Putamen (tissue), 1 donor: ENCODE results near the gene FAM83E.
"Not testable (repeated sequence)": the region's sequence is repeated elsewhere in the genome, so short reads cannot be mapped to it uniquely, and the experiment has no call there.

Source experiments
- DNase-seq: peaks from one replicate; pipeline ENCODE4 v3.0.0-alpha.2; 2016; ENCODE audit warnings: low spot score

FAM83E gene

DNA sequence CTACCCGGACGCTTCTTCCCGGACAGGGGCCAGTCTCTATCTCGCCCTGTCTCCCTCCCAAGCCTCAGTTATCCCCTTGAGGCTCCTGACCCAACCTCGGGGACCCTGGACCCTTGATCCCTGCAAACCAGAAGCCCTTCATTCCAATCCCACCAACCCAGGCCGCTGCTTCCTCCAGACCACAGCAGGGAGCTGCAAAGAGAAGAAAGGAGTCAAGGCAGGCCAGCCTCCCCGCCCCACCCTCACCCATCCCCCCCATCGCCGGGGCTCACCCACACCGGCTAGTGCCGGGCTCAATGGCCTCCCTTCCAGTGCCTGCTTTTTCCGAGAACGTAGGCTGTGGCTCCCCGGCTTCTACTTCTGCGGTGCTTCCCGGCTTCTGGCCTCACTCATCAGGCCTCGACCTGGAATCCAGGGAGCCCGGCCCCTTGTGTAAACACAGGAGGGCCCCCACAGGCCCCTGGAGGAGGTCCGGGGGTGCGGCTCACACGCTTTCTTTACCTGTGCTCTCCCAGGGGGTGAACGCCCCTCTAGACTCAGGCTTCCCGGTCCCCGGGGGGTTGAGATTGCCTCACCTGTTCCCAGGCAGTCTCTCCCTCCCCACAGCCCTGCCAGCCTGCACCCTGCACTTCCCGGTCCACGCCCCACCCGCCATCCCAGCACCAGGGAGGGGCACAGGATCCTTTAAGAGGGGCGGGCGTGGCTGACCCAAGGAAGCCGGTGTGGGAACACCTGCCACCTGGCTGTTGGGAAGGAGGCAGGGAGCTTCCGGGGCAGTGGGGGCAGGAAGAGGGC, at the start of gene FAM83E:
FAM83E (minus strand) TSS at position 641 of the 795 bp plus-strand sequence. CDS start 1,704 bp downstream, outside the sequence.
- no peak for DNase-seq

- no peak for DNase-seq
These were observed 49.6 kb upstream of the FAM83E start for GRCh38 chr19:48664476-48664875.

DNA sequence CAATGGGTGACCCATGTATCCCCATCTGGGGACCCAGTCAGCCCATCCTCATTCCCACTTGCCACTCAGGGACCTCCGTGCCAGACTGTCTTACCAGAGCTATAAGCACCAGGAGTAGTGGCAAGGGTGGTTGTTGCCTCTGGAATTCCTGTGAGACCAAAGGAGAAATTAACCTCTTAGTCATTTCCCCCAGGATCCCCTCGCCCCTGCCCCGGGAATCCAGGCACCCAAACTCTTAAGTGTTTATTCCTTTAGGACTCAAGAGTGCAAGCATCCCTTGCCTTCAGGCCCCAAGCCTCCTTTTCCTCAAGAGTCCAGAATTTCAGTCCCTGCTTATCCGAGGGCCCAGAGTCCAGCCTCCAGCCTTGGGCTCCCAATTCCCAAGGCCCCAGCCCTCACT, 48.8 kb upstream of the FAM83E start:
- DNase-seq = no peak

GRCh38 chr19:48661711-48662090, 46.8 kb upstream of the FAM83E start:
- no peak for DNase-seq

GRCh38 chr19:48660852-48661710, 46.2 kb upstream of the FAM83E start:
- DNase-seq = peak; percentile 83

- no peak for DNase-seq
These were observed 44.9 kb upstream of the FAM83E start for GRCh38 chr19:48659768-48660167.

GRCh38 chr19:48658483-48658882, 43.6 kb upstream of the FAM83E start:
- DNase-seq = no peak

- DNase-seq = not testable (repeated sequence)
These were observed 43.0 kb upstream of the FAM83E start for GRCh38 chr19:48657828-48658227.

DNA sequence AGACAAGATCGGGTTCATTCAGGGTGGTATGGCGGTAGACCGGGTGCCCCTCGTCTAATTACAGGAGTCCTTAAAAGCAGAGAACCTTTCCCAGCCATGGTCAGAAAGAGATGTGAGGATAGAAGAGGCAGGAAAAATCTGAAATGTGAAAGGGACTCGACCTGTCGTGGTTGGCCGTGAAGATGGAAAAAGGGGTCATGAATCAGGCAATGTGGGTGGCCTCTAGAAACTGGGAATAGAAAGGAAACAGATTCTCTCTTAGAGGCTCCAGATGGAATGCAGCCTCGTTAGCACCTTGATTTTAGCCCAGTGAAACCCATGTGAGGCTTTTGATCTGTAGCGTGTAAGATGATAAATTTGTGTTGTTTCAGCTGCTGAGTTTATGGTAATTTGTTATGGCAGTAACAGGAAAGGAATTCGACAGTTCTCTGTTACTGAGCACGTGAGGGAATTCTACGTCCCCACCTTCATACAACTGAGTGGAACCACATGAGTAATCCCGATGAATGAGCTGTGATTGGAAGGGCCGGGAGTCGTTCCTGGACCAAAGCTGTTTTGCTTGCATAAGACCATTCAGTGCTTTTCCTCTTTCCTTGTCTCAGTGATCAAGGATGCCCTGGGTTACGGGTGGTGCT, 42.1 kb upstream of the FAM83E start:
- no peak for DNase-seq

DNA sequence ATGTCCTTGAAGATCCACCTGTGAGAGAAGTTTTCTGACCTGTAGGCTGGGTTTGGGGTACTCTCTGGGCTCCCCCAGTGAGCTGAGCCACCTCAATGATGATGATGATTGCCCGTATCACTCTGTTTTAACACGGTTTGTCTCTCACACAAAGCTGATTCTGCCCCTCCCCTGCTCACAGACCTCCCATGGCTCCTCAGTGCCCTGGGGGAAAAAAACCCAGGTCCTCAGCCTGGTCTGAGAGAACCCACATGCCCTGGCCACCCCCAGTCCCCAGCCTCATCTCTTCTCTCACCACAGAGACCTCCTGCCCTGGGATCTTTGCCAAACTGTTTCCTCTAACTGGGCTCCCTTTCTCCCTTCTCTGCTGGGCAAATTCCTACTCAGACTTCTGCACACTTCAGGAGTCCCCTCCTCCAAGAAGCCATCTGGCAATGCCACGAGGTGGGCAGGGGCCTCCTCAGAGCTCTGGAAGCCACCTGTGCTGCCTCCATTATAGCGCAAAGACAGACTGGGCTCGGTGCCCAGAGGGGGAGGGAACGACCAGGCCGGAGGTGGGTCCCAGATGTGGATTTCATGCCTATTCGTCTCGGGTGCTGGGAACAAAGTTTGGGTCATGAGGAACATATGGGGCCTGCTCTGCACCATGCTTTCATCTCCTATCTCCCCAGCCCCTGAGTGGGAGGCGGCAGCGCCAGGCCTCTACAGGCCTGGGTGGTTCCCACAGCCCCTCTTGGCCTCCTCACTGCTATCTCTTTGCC, 39.6 kb upstream of the FAM83E start:
- no peak for DNase-seq

GRCh38 chr19:48651683-48652048, 36.8 kb upstream of the FAM83E start:
- no peak for DNase-seq

DNA sequence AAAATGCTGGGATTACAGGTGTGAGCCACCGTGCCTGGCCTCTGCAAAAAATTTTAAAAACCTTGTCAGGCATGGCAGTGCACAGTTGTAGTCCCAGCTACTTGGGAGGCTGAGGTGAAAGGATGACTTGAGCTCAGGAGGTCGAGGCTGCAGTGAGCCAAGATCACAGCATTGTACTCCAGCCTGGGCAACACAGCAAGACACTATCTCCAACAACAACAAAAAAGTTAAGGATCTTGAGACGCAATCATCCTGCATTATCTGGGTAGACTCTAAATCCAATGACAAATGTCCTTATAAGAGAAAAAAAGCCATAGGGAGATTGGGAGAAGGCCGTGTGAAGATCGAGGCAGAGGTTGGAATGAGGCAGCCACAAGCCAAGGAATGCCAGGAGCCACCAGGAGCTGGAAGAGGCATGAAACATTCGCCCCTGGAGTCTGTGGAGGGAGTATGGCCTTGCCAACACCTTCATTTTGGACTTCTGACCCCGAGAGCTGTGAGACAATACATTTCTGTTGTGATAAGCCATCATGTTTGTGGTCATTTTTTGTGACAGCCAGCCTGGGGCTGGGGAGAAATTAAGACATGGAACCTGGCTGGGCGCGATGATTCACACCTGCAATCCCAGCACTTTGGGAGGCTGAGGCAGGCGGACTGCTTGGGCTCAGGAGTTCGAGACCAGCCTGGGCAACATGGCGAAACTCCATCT, 36.3 kb upstream of the FAM83E start:
- DNase-seq = no peak

- DNase-seq = no peak
These were observed 33.3 kb upstream of the FAM83E start for GRCh38 chr19:48648134-48648533.

DNA sequence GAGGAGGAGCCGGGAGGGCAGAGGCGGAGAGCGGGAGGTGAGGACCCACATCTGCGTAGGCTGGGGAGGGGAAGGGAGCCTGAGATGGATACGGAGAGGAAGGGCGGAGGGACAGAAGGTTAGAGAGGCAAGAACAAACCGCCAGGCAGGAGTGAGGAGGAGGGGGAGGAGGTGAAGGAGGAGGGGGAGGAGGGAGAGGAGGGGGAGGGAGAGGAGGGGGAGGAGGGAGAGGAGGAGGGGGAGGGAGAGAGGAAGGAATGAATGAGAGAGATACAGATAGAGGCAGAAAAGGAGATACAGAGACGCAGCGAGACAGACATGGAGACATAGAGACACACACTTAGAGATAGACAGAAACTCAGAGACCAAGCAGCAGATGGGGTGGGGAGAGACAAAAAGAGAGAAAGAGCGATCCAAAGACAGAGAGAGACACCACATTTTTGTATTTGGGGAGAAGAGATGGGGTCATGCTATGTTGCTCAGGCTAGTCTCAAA, 31.9 kb upstream of the FAM83E start:
- DNase-seq = no peak

GRCh38 chr19:48646001-48646721, 31.3 kb upstream of the FAM83E start, which contains the start of gene CA11:
Gene CA11, minus strand, starts transcription at chr19:48646187. Its CDS starts 555 bp downstream, at chr19:48645632.
- peak; percentile 91 for DNase-seq

- DNase-seq = no peak
These were observed 30.7 kb upstream of the FAM83E start for GRCh38 chr19:48645620-48646000.

- peak; percentile 87 for DNase-seq
These were observed 30.2 kb upstream of the FAM83E start for GRCh38 chr19:48644839-48645619.

DNA sequence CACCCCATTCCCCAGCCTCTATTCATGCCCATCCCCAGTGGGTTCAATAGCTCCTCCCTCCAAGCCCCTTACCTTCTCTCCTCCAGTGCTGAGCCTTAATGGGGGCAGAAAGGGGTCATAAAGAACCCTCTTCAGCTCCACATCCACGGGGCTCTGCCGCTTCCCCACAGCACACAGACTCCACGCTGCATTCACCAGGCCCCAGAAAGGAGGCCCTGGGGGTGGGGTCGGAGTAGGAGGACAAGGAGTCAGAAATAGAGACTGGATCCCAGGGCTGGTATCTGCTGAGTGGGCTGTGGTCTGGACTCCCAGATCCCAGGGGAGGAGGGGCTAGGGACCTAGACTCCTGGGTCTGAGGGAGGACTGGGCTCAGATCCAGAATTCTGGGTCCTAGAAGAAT, 29.5 kb upstream of the FAM83E start:
- no peak for DNase-seq

DNA sequence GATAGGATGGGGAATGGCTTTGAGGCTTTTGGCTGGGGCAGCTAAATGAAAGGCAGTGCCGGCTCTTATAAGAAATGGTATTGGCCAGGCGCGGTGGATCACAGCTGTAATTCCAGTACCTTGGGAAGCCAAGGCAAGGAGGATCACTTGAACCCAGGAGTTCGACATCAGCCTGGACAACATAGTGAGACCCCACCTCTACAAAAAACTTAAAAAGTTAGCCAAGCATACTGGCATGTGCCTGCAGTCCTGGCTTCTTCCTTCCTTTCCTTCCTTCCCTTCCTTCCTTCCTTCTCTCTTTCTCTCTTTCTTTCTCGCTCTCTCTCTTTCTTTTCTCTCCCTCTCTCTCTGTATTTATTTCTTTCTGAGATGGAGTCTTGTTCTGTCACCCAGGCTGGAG, 28.0 kb upstream of the FAM83E start:
- DNase-seq = no peak

DNA sequence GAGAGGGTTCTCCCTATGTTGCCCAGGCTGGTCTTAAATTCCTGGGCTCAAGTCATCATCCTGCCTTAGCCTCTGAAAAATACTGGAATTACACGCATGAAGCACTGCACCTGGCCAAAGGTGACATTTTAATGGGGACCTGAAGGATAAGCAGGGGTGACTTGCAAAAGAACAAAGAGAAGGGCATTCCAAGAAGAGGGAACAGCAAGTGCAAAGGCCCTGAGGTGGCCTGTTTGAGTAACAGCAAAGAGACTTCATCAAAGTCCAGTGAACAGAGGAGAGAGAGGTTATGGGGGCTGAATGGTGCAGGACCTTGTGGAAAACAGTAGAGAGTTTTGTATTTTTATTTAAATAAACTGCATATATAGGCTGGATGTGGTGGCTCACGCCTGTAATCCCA, 27.0 kb upstream of the FAM83E start:
- DNase-seq = no peak
